Measurements from ENCODE around the gene MACROD2.
"Not testable (repeated sequence)": the region's sequence is repeated elsewhere in the genome, so short reads cannot be mapped to it uniquely, and the experiment has no call there.

DNA sequence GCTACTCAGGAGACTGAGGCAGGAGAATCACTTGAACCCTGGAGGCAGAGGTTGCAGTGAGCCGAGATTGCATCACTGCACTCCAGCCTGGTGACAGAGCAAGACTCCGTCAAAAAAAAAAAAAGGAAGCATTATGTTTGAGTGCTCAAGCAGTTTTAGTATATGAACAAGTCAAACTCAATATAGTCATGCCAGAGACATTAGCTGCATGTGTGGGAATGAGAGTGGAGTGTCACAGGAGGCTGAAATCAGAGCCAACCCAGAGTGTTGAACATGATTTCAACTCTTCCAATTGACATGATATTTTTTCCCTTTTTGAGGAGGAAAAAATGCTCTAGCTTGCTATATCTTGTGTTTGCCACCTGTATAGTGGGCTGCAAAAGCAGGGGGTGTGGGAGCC, 931.1 kb downstream of the MACROD2 start:
- TF ChIP-seq POLR2A (IDR thresholded peaks at IDR 0.05): not testable (repeated sequence)
- TF ChIP-seq, protein P1, sequence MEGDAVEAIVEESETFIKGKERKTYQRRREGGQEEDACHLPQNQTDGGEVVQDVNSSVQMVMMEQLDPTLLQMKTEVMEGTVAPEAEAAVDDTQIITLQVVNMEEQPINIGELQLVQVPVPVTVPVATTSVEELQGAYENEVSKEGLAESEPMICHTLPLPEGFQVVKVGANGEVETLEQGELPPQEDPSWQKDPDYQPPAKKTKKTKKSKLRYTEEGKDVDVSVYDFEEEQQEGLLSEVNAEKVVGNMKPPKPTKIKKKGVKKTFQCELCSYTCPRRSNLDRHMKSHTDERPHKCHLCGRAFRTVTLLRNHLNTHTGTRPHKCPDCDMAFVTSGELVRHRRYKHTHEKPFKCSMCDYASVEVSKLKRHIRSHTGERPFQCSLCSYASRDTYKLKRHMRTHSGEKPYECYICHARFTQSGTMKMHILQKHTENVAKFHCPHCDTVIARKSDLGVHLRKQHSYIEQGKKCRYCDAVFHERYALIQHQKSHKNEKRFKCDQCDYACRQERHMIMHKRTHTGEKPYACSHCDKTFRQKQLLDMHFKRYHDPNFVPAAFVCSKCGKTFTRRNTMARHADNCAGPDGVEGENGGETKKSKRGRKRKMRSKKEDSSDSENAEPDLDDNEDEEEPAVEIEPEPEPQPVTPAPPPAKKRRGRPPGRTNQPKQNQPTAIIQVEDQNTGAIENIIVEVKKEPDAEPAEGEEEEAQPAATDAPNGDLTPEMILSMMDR (IDR thresholded peaks at IDR 0.05): not testable (repeated sequence)

Measured in body of pancreas (tissue), 4 donors.